Uterus (tissue), 4 donors: ENCODE results near the gene OPRL1. TPM values are rescaled to one million over a fixed set of nuclear protein-coding genes. Genes with fewer than 3 reads are reported as not detected.

Source experiments
- DNase-seq, 2 donors: peaks; one replicate each; pipeline ENCODE4 v3.0.0-alpha.2; 2019 to 2020
- H3K27ac ChIP-seq, 2 donors: fragments of 200-600 bp; sonication (generic); 1 replicate in 1 of 2; 2 replicates in 1 of 2; pipeline ENCODE4 v1.5.1; 2016 to 2018
- H3K27me3 ChIP-seq, 2 donors: fragments of 200-600 bp; sonication (generic); one replicate each; pipeline ENCODE4 v1.5.1; 2018 to 2019; ENCODE audit warnings: control low read depth in 1 of 2
- H3K36me3 ChIP-seq, 2 donors: fragments of 200-600 bp; sonication (generic); one replicate each; pipeline ENCODE4 v1.5.1; 2019; ENCODE audit warnings: control low read depth in 1 of 2
- H3K4me1 ChIP-seq, 2 donors: fragments of 200-600 bp; sonication (generic); one replicate each; pipeline ENCODE4 v1.5.1; 2018 to 2019; ENCODE audit warnings: control low read depth in 1 of 2
- H3K4me3 ChIP-seq, 2 donors: fragments of 200-600 bp; sonication (generic); 1 replicate in 1 of 2; 2 replicates in 1 of 2; pipeline ENCODE4 v1.5.1; 2018 to 2019; ENCODE audit warnings: mild to moderate bottlenecking in 1 of 2
- H3K9me3 ChIP-seq, 2 donors: fragments of 200-600 bp; sonication (generic); one replicate each; pipeline ENCODE4 v1.5.1; 2019; ENCODE audit warnings: control low read depth in 1 of 2
- POLR2A ChIP-seq, 2 donors: fragments of 450-650 bp; IDR thresholded peaks; one replicate each; pipeline ENCODE4 v1.6.1; 2016; ENCODE audit warnings: antibody characterized with exemption in 2 of 2, mild to moderate bottlenecking in 1 of 2, moderate library complexity in 1 of 2
- intact Hi-C: fragments of 100-400 bp; cut with DNase I; formaldehyde crosslinking; loops from one replicate; pipeline ENCODE4 v1.15.1; 2023; ENCODE audit warnings: low total_unique reads
- total RNA-seq, 4 donors: library from RNA; depleted of rRNA in 3 of 4; stranded (reverse); fragments of >200 nt in 3 of 4; gene quantifications; one replicate each; pipeline versions ENCODE4 v1.1.0 to v1.2.4, GENCODE V29; 2014 to 2023
- TF ChIP-seq, protein P1 (sequence below), 4 experiments: fragments of 200-600 bp in 2 of 4; fragments of 450-650 bp in 2 of 4; sonication (generic) in 2 of 4; IDR thresholded peaks; one replicate each; pipeline ENCODE4 v1.5.1; 2016 to 2019; ENCODE audit warnings: antibody characterized with exemption in 4 of 4, mild to moderate bottlenecking in 2 of 4, moderate library complexity in 1 of 4
- donor health status: DM: yes; HTN: yes; CAD: no.

OPRL1 gene
- total RNA-seq, 4 donors from 2014 or later = 0.51 to 1.9 (median 0.64) TPM; not detected in 1

DNA sequence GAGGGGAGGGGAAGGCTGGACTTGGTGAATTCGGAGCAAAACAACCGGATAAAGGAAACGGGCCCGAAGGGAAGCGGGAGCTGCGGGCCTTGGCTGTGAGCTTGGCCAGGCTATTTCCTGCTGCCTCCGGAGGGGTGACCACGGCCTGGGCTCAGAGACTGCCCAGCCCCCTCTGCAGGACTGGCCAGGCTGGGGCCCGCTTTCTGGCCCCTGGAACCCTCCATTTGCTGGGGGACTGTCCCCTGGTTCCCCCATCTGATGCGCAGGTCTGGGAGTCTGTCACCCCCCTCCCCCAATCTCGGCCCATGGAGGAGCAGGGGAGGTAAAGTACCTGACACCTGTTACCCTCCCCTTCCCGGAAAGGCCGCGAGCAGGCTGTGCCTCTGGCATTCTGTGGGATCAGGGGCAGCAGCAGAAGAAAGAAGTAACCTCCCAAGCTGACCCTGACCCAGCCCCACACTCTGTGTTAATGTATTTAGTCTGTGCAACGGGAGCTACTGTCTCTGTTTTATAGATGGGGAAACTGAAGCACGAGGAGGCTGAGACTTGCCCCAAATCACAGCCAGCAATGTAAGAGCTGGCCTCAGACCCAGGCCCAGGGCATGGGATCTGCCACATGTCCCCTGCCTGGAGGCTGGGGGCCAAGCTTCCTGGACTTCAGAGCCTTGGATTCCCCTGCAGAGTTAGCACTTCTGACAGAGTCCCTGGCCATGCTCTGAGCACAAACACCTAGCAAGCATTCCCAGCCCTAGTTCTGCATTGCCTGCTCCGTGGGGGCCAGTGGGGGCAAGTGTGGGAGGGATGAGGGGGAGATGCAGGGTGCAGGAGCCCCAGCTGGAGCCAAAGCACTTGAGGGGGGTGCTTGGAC lies 40.4 kb upstream of the OPRL1 start:
- no peak overlapping the region for H3K27ac ChIP-seq
- H3K9me3 ChIP-seq = no peaks in the 10 kb centered on the region
- peaks cover 0 to 42% of the 10 kb centered on the region in 2 donors for H3K27me3 ChIP-seq
- DNase-seq = no peak
- no peak for TF ChIP-seq POLR2A (IDR thresholded peaks at IDR 0.05)
- TF ChIP-seq, protein P1, sequence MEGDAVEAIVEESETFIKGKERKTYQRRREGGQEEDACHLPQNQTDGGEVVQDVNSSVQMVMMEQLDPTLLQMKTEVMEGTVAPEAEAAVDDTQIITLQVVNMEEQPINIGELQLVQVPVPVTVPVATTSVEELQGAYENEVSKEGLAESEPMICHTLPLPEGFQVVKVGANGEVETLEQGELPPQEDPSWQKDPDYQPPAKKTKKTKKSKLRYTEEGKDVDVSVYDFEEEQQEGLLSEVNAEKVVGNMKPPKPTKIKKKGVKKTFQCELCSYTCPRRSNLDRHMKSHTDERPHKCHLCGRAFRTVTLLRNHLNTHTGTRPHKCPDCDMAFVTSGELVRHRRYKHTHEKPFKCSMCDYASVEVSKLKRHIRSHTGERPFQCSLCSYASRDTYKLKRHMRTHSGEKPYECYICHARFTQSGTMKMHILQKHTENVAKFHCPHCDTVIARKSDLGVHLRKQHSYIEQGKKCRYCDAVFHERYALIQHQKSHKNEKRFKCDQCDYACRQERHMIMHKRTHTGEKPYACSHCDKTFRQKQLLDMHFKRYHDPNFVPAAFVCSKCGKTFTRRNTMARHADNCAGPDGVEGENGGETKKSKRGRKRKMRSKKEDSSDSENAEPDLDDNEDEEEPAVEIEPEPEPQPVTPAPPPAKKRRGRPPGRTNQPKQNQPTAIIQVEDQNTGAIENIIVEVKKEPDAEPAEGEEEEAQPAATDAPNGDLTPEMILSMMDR (IDR thresholded peaks at IDR 0.05) = no peak
- peak overlapping the region in 1 of 2 donors; percentile 20 for H3K4me3 ChIP-seq
- H3K4me1 ChIP-seq = peaks cover 0 to 22% of the 10 kb centered on the region in 2 donors
- H3K36me3 ChIP-seq = no peaks in the 10 kb centered on the region
- intact Hi-C loops = no loop called here

- Histone ChIP-seq H3K4me3 (no peak overlapping the region), H3K4me1 (peaks cover 0 to 22% of the 10 kb centered on the region in 2 donors), H3K9me3 (no peaks in the 10 kb centered on the region), H3K27me3 (peaks cover 0 to 42% of the 10 kb centered on the region in 2 donors), H3K36me3 (no peaks in the 10 kb centered on the region), H3K27ac (no peak overlapping the region)
- DNase-seq = no peak
- intact Hi-C loops = no loop called here
- TF ChIP-seq, protein P1 (IDR thresholded peaks at IDR 0.05) = no peak
- no peak for TF ChIP-seq POLR2A (IDR thresholded peaks at IDR 0.05)
Observed at GRCh38 chr20:64040231-64041039, 39.4 kb upstream of the OPRL1 start.

DNA sequence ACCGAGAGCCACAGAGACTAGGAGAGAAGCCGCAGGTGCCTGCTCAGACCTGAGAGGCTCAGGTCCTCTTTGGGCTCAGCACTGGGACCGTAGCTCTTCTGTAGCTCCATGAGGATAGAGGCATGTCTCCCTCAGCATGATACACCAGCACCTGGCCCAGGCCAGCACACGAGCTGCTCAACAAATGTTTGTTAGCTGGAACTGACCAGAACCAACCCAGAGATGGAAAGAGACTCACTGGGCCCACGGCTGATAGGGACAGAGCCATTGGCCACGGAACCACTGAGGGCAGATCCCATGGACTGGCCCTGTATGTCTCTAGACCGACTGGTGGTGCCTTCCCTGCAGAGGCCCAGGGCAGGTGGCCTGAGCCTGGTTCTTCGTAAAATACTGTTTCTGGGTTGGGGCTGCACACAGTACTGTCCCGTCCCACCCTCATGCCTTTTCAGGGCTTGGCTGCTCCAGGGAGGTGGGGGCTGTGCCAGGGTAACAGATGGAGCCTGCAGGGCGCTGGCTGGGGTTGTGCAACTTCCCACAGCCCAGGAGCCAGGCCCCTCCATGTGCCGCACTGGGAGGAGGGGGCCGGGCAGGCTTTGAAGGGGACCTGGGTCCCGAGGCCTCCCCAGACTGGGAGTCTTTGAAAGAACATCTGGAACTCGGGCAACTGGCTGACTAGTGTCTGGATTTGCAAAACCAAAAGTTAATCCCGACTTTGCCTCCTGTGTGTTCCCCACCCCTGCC lies 38.7 kb upstream of the OPRL1 start:
- H3K36me3 ChIP-seq = no peaks in the 10 kb centered on the region
- peaks cover 0 to 42% of the 10 kb centered on the region in 2 donors for H3K27me3 ChIP-seq
- DNase-seq = no peak
- intact Hi-C loops = no loop called here
- H3K4me3 ChIP-seq = no peak overlapping the region
- peak overlapping the region; percentile 35 to 61 for H3K27ac ChIP-seq
- TF ChIP-seq, protein P1 (IDR thresholded peaks at IDR 0.05) = no peak
- no peak for TF ChIP-seq POLR2A (IDR thresholded peaks at IDR 0.05)
- H3K4me1 ChIP-seq = peaks cover 0 to 22% of the 10 kb centered on the region in 2 donors
- no peaks in the 10 kb centered on the region for H3K9me3 ChIP-seq

- Histone ChIP-seq H3K4me3 (no peak overlapping the region), H3K9me3 (no peaks in the 10 kb centered on the region), H3K4me1 (peaks cover 0 to 22% of the 10 kb centered on the region in 2 donors), H3K27ac (peak overlapping the region; percentile 35 to 61), H3K36me3 (no peaks in the 10 kb centered on the region), H3K27me3 (peaks cover 0 to 42% of the 10 kb centered on the region in 2 donors)
- intact Hi-C loops = no loop called here
- no peak for DNase-seq
- TF ChIP-seq POLR2A (IDR thresholded peaks at IDR 0.05) = no peak
- TF ChIP-seq, protein P1 (IDR thresholded peaks at IDR 0.05) = no peak
Observed at GRCh38 chr20:64041781-64042053, 38.2 kb upstream of the OPRL1 start.
